ENCODE data around the gene HNRNPH2. TPM values are rescaled to one million over a fixed set of nuclear protein-coding genes. Genes with fewer than 3 reads are reported as not detected.
A peak's percentile ranks its signal among the peaks of the same experiment; 100 is the strongest.

HNRNPH2 gene
- total and polyA plus RNA-seq, 9 of the 15 experiments (the other 6 are each of a cell fraction or from before 2014, with no cell fraction given): 40.0 to 130 (median 60.3) TPM

DNA sequence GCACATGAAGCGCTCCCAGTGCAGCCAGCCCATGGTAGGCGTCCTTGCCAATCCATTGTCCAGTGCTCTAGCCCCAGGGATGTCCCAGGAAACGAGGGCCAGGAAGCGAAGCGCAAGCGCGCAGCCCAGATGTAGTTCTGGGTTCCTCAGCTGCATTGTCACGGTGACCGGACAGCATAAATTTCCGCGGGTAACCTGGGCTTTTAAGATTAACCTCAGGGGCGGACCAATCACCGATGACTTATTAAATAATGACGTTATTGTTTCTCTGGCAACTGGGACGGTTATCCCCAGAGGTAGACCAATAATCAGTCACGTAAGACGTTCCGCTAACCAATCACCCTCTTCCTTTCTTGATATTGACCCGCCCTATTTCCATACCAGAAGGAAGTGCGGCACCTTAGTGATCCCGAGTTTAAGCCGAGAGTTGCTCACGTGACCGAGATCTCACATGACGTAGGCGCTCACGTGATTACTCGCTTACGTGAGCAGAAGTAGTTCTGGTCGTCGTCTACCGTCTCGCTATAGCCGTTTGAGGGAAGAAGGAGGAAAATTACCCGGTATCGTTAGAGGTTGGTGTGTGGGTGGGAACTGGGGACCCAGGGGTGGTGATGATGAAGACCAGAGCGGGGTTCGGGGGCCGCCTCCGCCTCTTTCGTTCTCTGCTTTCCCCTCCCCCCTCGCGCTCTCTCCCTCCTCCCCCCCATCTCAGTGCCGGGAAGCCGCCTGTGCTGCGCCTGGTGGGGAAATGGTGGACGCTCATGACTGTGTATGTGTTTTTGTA, at the start of gene HNRNPH2, which contains the start of gene GLA (continued):
- TF ChIP-seq, protein P1, sequence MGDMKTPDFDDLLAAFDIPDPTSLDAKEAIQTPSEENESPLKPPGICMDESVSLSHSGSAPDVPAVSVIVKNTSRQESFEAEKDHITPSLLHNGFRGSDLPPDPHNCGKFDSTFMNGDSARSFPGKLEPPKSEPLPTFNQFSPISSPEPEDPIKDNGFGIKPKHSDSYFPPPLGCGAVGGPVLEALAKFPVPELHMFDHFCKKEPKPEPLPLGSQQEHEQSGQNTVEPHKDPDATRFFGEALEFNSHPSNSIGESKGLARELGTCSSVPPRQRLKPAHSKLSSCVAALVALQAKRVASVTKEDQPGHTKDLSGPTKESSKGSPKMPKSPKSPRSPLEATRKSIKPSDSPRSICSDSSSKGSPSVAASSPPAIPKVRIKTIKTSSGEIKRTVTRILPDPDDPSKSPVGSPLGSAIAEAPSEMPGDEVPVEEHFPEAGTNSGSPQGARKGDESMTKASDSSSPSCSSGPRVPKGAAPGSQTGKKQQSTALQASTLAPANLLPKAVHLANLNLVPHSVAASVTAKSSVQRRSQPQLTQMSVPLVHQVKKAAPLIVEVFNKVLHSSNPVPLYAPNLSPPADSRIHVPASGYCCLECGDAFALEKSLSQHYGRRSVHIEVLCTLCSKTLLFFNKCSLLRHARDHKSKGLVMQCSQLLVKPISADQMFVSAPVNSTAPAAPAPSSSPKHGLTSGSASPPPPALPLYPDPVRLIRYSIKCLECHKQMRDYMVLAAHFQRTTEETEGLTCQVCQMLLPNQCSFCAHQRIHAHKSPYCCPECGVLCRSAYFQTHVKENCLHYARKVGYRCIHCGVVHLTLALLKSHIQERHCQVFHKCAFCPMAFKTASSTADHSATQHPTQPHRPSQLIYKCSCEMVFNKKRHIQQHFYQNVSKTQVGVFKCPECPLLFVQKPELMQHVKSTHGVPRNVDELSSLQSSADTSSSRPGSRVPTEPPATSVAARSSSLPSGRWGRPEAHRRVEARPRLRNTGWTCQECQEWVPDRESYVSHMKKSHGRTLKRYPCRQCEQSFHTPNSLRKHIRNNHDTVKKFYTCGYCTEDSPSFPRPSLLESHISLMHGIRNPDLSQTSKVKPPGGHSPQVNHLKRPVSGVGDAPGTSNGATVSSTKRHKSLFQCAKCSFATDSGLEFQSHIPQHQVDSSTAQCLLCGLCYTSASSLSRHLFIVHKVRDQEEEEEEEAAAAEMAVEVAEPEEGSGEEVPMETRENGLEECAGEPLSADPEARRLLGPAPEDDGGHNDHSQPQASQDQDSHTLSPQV (IDR thresholded peaks at IDR 0.05): no peak
- TF ChIP-seq RAD21 (CRISPR knock-in tag; conservative IDR thresholded peaks at IDR 0.05 in 1 of 2, IDR thresholded peaks at IDR 0.05 in 1 of 2): no peak
- TF ChIP-seq, protein P2, sequence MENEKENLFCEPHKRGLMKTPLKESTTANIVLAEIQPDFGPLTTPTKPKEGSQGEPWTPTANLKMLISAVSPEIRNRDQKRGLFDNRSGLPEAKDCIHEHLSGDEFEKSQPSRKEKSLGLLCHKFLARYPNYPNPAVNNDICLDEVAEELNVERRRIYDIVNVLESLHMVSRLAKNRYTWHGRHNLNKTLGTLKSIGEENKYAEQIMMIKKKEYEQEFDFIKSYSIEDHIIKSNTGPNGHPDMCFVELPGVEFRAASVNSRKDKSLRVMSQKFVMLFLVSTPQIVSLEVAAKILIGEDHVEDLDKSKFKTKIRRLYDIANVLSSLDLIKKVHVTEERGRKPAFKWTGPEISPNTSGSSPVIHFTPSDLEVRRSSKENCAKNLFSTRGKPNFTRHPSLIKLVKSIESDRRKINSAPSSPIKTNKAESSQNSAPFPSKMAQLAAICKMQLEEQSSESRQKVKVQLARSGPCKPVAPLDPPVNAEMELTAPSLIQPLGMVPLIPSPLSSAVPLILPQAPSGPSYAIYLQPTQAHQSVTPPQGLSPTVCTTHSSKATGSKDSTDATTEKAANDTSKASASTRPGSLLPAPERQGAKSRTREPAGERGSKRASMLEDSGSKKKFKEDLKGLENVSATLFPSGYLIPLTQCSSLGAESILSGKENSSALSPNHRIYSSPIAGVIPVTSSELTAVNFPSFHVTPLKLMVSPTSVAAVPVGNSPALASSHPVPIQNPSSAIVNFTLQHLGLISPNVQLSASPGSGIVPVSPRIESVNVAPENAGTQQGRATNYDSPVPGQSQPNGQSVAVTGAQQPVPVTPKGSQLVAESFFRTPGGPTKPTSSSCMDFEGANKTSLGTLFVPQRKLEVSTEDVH (IDR thresholded peaks at IDR 0.05; ENCODE audit: low read depth, partially characterized antibody): peak; percentile 68
- peak; percentile 74 for TF ChIP-seq MXI1 (IDR thresholded peaks at IDR 0.05; ENCODE audit: low read depth, low read length)
- TF ChIP-seq TBL1XR1 (IDR thresholded peaks at IDR 0.05; ENCODE audit: low read length in 2 of 2): 0 out of 4 replicates have a peak, but pooled peaks have one; percentile 21 to 27
- no peak for TF ChIP-seq ZNF764 (CRISPR knock-in tag; IDR thresholded peaks at IDR 0.05; ENCODE audit: low read depth)
- TF ChIP-seq KDM2B (CRISPR knock-in tag; IDR thresholded peaks at IDR 0.05): no peak
- no peak for TF ChIP-seq TCFL5 (CRISPR knock-in tag; conservative IDR thresholded peaks at IDR 0.05)
- TF ChIP-seq NELFE (IDR thresholded peaks at IDR 0.05; ENCODE audit: insufficient read depth, insufficient read length): no peak
- no peak for TF ChIP-seq DNMT1 (IDR thresholded peaks at IDR 0.05)
- TF ChIP-seq COPS2 (conservative IDR thresholded peaks at IDR 0.05): no peak
- TF ChIP-seq ZNF445 (CRISPR knock-in tag; IDR thresholded peaks at IDR 0.05; ENCODE audit: low read depth): no peak

Measured in K562 (cell line).